WTC11 (cell line): ENCODE data around the gene TMEM131L. TPM values are rescaled to one million over a fixed set of nuclear protein-coding genes. Genes with fewer than 3 reads are reported as not detected.

Experiments used
- ATAC-seq: fragments of 200-7000 bp; cut with Tn5 transposase; 2 replicates; pipeline ENCODE4 v1.10.0; 2021; ENCODE audit warnings: mild to moderate bottlenecking, moderate library complexity
- CTCF ChIA-PET: fragments of 300-600 bp; sonication (Branson Sonifier 250); formaldehyde crosslinking; loops from one replicate; lab custom pipeline; 2021; ENCODE audit warnings: antibody characterized with exemption; lab: Charles Lee
- POLR2A ChIA-PET: fragments of 350-600 bp; sonication (Branson Sonifier 250); formaldehyde crosslinking; loops from one replicate; lab custom pipeline; 2021; ENCODE audit warnings: antibody characterized with exemption; lab: Charles Lee
- DNase-seq: peaks from one replicate; pipeline ENCODE4 v3.0.0; 2021; ENCODE audit warnings: low spot score
- H3K27ac Mint-ChIP-seq: 2 replicates; pipeline ENCODE4 v1.8.0; 2021; ENCODE audit warnings: mixed read lengths
- H3K27me3 Mint-ChIP-seq: 2 replicates; pipeline ENCODE4 v1.8.0; 2021; ENCODE audit warnings: low read depth, mild to moderate bottlenecking, moderate library complexity, mixed read lengths
- H3K36me3 Mint-ChIP-seq: 2 replicates; pipeline ENCODE4 v1.8.0; 2021; ENCODE audit warnings: mixed read lengths
- H3K4me1 Mint-ChIP-seq: 2 replicates; pipeline ENCODE4 v1.8.0; 2022; ENCODE audit warnings: mixed read lengths
- H3K4me3 Mint-ChIP-seq: 2 replicates; pipeline ENCODE4 v1.8.0; 2021; ENCODE audit warnings: mild to moderate bottlenecking, moderate library complexity, mixed read lengths
- H3K9me3 Mint-ChIP-seq: 2 replicates; pipeline ENCODE4 v1.8.0; 2021; ENCODE audit warnings: mixed read lengths
- AR ChIP-seq: fragments of 250-450 bp; sonication (Bioruptor Pico); IDR thresholded peaks from 2 replicates; pipeline ENCODE4 v1.9.0; 2021; ENCODE audit warnings: mild to moderate bottlenecking
- ARID4B ChIP-seq: sonication (generic); formaldehyde crosslinking; IDR thresholded peaks from 2 replicates; pipeline ENCODE4 v1.8.0; 2023; ENCODE audit warnings: missing genetic modification reagents, mild to moderate bottlenecking, borderline replicate concordance
- CREM ChIP-seq: sonication (generic); formaldehyde crosslinking; IDR thresholded peaks from 2 replicates; pipeline ENCODE4 v1.8.1; 2022; ENCODE audit warnings: mild to moderate bottlenecking, missing genetic modification reagents, moderate library complexity
- CTCF ChIP-seq: fragments of 200-600 bp; IDR thresholded peaks from 2 replicates; pipeline ENCODE4 v1.8.0; 2022; ENCODE audit warnings: antibody characterized with exemption
- E2F4 ChIP-seq: sonication (generic); formaldehyde crosslinking; IDR thresholded peaks from 2 replicates; pipeline ENCODE4 v1.8.1; 2022; ENCODE audit warnings: low read depth, mild to moderate bottlenecking, moderate library complexity, missing genetic modification reagents, borderline replicate concordance
- E2F5 ChIP-seq: sonication (generic); formaldehyde crosslinking; IDR thresholded peaks from 2 replicates; pipeline ENCODE4 v1.8.1; 2022; ENCODE audit warnings: mild to moderate bottlenecking, moderate library complexity, missing genetic modification reagents
- FOXJ3 ChIP-seq: sonication (generic); formaldehyde crosslinking; IDR thresholded peaks from 2 replicates; pipeline ENCODE4 v1.9.0; 2021; ENCODE audit warnings: missing genetic modification reagents, mild to moderate bottlenecking, borderline replicate concordance
- GABPB1 ChIP-seq: sonication (generic); formaldehyde crosslinking; IDR thresholded peaks from 2 replicates; pipeline ENCODE4 v1.8.1; 2023; ENCODE audit warnings: mild to moderate bottlenecking, missing genetic modification reagents
- JUN ChIP-seq: sonication (generic); formaldehyde crosslinking; IDR thresholded peaks from 2 replicates; pipeline ENCODE4 v1.8.0; 2023; ENCODE audit warnings: mild to moderate bottlenecking, missing genetic modification reagents
- MLX ChIP-seq: sonication (generic); formaldehyde crosslinking; IDR thresholded peaks from 2 replicates; pipeline ENCODE4 v1.8.1; 2023; ENCODE audit warnings: mild to moderate bottlenecking, missing genetic modification reagents, moderate library complexity
- NFE2L1 ChIP-seq: sonication (generic); formaldehyde crosslinking; IDR thresholded peaks from 2 replicates; pipeline ENCODE4 v1.8.1; 2023; ENCODE audit warnings: missing genetic modification reagents
- NFYB ChIP-seq: sonication (generic); formaldehyde crosslinking; conservative IDR thresholded peaks from 2 replicates; pipeline ENCODE4 v1.8.0; 2022; ENCODE audit warnings: low read depth, missing genetic modification reagents
- OVOL2 ChIP-seq: fragments of 250-450 bp; sonication (Bioruptor Pico); IDR thresholded peaks from 2 replicates; pipeline ENCODE4 v1.9.0; 2021; ENCODE audit warnings: mild to moderate bottlenecking, borderline replicate concordance
- PREB ChIP-seq: sonication (generic); formaldehyde crosslinking; IDR thresholded peaks from 2 replicates; pipeline ENCODE4 v1.8.1; 2022; ENCODE audit warnings: mild to moderate bottlenecking, missing genetic modification reagents, moderate library complexity, borderline replicate concordance
- PRRX2 ChIP-seq: fragments of 250-450 bp; sonication (Bioruptor Pico); IDR thresholded peaks from 2 replicates; pipeline ENCODE4 v1.8.0; 2021; ENCODE audit warnings: mild to moderate bottlenecking
- TCF7 ChIP-seq: sonication (generic); formaldehyde crosslinking; IDR thresholded peaks from 2 replicates; pipeline ENCODE4 v1.8.0; 2022; ENCODE audit warnings: mild to moderate bottlenecking, low read depth, missing genetic modification reagents, moderate library complexity
- TEAD4 ChIP-seq: sonication (generic); formaldehyde crosslinking; IDR thresholded peaks from 2 replicates; pipeline ENCODE4 v1.8.0; 2022; ENCODE audit warnings: mild to moderate bottlenecking, missing genetic modification reagents
- TP53 ChIP-seq: sonication (generic); formaldehyde crosslinking; IDR thresholded peaks from 2 replicates; pipeline ENCODE4 v1.8.1; 2023; ENCODE audit warnings: mild to moderate bottlenecking, missing genetic modification reagents
- USF1 ChIP-seq: sonication (generic); formaldehyde crosslinking; IDR thresholded peaks from 2 replicates; pipeline ENCODE4 v1.8.0; 2022; ENCODE audit warnings: mild to moderate bottlenecking, missing genetic modification reagents
- ZSCAN18 ChIP-seq: fragments of 250-450 bp; sonication (Bioruptor Pico); IDR thresholded peaks from 2 replicates; pipeline ENCODE4 v2.1.2; 2022; ENCODE audit warnings: mild to moderate bottlenecking, moderate library complexity
- total RNA-seq: library from RNA; stranded (reverse); gene quantifications from 3 replicates; pipeline ENCODE4 v1.2.3, GENCODE V29; 2021

Gene TMEM131L
- total RNA-seq, 1 experiment from 2014 or later: 26.7 TPM

GRCh38 chr4:153418121-153418520 lies 48.0 kb upstream of the TMEM131L start:
- no peaks in the 10 kb centered on the region for H3K27me3 Mint-ChIP-seq
- ATAC-seq (no peak), DNase-seq (no peak)
- peaks cover 11% of the 10 kb centered on the region for H3K36me3 Mint-ChIP-seq
- CTCF ChIA-PET: interaction anchor here (1.3 to 1.6 kb wide), 2 partner anchors 72 to 275 kb away, joined by 3 to 5 read pairs; no protein-coding TSS in a partner anchor
- no peak overlapping the region for H3K27ac Mint-ChIP-seq
- H3K9me3 Mint-ChIP-seq: no peaks in the 10 kb centered on the region
- H3K4me3 Mint-ChIP-seq: no peak overlapping the region
- POLR2A ChIA-PET: interaction anchor here (0.5 kb wide), 1 partner anchor 255 kb away, joined by 3 read pairs; no protein-coding TSS in a partner anchor
- TF ChIP-seq JUN (CRISPR knock-in tag) (no peak), NFE2L1 (CRISPR knock-in tag) (no peak), USF1 (CRISPR knock-in tag) (no peak), MLX (CRISPR knock-in tag) (no peak), PRRX2 (CRISPR knock-in tag) (no peak), FOXJ3 (no peak), CREM (CRISPR knock-in tag) (no peak), E2F5 (CRISPR knock-in tag) (no peak), E2F4 (CRISPR knock-in tag) (no peak), PREB (CRISPR knock-in tag) (no peak), TP53 (CRISPR knock-in tag) (no peak), NFYB (CRISPR knock-in tag) (no peak), TEAD4 (CRISPR knock-in tag) (no peak)
- TF ChIP-seq, all 79 proteins: peak for 0
- peaks cover 26% of the 10 kb centered on the region for H3K4me1 Mint-ChIP-seq

GRCh38 chr4:153418558-153418957 lies 47.6 kb upstream of the TMEM131L start:
- H3K36me3 Mint-ChIP-seq: peaks cover 11% of the 10 kb centered on the region
- H3K27me3 Mint-ChIP-seq: no peaks in the 10 kb centered on the region
- no peak overlapping the region for H3K4me3 Mint-ChIP-seq
- H3K4me1 Mint-ChIP-seq: peaks cover 24% of the 10 kb centered on the region
- ChIA-PET CTCF (interaction anchor here (1.3 to 1.6 kb wide), 2 partner anchors 72 to 276 kb away, joined by 3 to 5 read pairs; no protein-coding TSS in a partner anchor), POLR2A (interaction anchor here (0.5 kb wide), 1 partner anchor 255 kb away, joined by 3 read pairs; no protein-coding TSS in a partner anchor)
- DNase-seq (no peak), ATAC-seq (peak; percentile 88)
- no peaks in the 10 kb centered on the region for H3K9me3 Mint-ChIP-seq
- TF ChIP-seq ARID4B (CRISPR knock-in tag) (no peak), CTCF (no peak), ZSCAN18 (CRISPR knock-in tag) (no peak), OVOL2 (no peak), GABPB1 (no peak), TCF7 (CRISPR knock-in tag) (no peak), AR (CRISPR knock-in tag) (no peak)
- peak overlapping the region; percentile 76; the same call in 1 of the 2 replicates for H3K27ac Mint-ChIP-seq
